GM18519 (cell line): Measurements from ENCODE around the gene NNMT.

ENCODE experiments used
- ATAC-seq: cut with Tn5 transposase; IDR thresholded peaks from one replicate; pipeline ENCODE4 v1.9.1; 2021; ENCODE audit warnings: mild to moderate bottlenecking, moderate library complexity; ENCODE audit not compliant: unreplicated experiment, low FRiP score

The NNMT gene

DNA sequence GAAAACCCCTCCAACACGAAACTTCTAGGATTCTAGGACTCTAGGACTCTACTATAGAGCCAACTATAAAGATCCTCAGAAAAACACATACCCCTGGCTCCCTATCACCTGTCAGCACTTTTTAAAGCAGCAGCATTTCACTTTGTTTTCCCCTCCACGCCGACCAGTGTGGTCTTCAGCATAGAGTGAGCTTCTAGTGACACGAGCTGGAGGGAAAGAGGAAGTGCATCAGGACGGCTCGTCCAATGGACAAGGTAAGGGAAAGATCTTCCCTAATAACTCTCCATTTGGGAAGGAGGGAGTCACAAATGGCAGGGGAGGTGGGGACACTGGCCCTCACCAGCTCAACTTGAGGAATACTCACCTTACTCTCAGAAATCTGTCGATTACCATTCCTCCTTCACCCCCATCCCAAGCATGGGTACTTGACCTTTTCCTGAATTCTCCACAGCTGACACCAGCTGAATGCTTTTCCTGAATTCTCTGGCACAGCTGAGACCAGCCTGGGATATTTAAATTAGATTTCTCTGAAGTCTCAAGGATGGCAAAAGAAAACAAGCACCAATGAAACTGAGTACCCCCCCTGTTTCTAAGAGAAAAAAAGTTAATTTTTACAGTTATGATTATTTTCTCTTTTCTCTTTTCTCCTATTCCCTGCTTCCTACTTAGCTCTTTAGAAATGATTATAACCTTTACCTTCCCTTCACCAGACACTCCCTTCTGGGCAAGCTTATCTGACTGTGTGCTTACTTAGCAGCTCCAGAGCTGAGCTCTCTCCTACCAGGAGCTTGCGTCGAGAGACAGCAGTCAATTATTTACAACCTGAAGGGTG, 33.3 kb upstream of the NNMT start:
- ATAC-seq: no peak

DNA sequence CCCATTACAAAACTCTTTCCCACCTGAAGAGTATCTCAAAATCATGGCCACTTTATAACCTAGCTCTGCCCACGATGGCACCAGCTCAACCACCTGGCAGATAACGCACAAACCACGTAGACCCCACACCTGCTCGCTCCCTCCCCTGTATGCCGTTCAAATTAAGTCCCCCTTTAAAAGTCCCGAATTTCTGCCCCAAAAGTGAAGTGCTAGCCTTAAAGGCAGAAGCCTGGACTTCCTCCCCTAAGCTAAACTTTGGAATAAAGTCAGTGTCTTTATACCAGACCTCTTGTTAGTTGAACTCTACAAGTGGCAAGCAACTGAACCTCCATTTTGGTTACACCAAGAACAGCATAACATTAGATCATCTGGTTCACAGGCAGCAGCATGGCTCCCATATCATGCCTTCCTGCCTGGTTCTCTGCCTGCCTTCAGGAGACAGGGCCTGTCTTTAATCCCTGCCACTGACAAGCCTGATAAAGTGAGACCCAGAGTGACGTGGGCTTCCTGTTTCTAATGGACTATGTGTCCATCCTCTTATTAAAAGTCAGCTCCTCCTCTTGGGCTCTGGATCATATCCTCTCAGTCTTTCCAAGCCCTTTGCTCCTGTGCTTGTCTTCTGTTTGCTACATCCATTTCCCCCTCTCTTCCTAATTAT, 32.6 kb upstream of the NNMT start:
- no peak for ATAC-seq

DNA sequence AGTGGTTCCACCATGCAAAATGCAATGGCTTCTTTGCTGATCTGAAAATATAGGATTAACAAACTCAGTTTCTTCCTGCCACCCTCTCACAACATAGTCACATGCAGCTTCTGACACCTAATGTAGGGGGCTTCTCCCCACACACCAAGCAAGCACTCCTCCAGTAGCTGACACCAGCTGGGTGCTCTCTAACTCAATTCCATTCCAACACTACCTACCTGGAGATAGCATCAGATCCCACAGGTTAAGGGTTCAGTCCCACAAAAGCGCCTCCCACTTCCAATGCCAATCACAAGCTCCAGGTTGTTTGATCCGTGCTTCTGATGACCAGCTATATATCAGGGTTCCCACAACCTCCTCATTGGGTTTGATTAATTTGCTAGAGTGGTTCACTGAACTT, 31.8 kb upstream of the NNMT start:
- no peak for ATAC-seq

DNA sequence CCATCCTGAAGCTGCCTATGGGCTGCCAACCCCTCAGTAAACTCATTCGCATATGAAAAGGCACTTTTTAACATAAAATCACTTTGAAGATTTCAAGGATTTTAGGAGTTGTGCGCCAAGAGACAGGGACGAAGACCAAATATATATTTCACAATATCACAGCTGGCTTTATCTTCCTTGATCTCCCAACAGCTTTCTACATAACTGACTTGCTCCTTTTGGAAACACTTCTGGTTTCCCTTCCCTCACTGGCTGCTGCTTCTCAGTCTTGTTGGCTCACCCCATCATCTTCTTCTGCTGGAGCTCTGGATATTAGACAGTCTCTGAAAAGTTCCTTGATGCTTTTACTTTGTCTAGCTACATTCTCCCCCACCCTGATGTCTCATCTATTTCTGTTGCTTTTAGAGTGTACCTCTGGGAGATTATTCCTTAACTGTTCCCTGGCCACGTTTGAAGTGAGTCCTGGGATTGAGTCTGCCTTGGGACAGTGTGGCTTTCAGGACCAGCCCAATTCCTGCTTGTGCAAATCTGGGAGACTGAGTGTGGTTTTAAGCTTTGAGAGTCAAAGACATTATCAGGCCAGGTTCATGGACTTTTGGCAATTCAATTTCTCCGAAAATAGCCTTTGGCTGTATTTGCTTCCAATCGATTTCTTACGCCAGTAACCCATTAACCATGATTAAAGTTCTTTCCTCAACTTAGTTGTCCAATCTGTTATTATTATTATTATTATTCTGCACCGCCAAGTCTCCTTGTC, 30.9 kb upstream of the NNMT start:
- ATAC-seq: no peak

GRCh38 chr11:114269498-114269897, 26.7 kb upstream of the NNMT start:
- ATAC-seq: no peak

DNA sequence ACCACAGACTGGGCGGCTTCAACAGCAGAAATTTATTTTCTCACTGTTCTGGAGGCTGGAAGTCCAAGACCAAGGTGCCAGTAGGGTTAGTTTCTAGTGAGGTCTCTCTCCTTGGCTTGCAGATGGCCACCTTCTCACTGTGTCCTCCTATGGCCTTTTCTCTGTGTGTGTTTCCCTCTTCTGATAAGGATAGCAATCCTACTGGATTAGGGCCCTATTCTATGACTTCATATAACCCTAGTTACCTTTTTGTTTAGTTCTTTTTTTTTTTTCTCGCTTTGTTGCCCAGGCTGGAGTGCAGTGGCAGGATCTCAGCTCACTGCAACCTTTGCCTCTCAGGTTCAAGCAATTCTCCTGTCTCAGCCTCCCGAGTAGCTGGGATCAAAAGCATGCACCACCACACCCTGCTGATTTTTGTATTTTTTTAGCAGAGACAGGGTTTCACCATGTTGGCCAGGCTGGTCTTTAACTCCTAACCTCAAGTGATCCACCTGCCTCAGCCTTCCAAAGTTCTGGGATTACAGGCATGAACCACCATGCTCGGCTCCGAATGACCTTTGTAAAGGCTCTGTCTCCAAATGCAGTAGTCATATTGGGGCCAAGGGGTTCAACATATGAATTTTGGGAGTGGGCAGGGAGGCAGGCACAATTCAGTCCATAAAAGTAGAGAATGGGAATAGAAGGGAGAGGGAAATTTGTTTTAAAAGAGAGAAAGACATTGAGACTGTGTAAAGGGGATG, 25.5 kb upstream of the NNMT start:
- ATAC-seq: no peak

- no peak for ATAC-seq
Measured at GRCh38 chr11:114271316-114271715, 24.9 kb upstream of the NNMT start.

- no peak for ATAC-seq
Measured at GRCh38 chr11:114272311-114272710, 23.9 kb upstream of the NNMT start.

- ATAC-seq: no peak
Measured at GRCh38 chr11:114273071-114273470, 23.1 kb upstream of the NNMT start.

DNA sequence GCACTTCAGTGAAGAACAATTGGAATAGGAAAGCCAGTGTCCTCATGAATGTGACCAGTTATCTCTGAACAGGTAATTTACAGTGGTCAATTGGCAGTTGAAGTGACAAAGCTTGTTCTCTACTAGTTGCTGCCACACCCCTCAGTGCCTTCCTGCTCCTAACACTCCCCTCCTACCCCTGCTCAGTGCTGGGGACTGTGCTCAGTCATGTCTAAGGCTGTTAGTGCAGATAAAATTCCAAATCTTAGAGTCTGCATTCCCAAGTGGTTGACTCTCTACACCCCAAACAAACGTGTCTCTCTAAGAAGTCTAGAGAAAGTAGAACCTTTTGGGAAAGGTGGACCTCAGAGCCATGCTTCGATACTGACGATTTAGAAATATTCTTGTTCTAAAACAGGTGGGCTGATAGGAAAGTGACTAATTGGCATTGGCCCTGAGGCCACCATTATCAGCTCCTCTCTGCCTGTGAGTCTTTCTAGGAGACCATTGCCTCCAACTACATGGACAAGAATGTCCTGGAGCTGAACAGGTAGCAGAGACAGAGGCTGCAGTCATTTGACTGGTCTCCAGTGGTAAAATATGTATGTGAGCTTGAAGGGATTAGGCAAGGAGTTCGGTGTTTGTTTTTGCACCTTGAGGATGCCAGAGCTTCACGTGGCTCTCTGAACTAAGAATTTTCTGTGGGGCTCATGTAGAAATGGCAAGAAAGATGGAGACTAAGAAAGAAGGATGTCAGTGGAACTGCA, 22.1 kb upstream of the NNMT start:
- no peak for ATAC-seq

- no peak for ATAC-seq
Measured at GRCh38 chr11:114274637-114275036, 21.6 kb upstream of the NNMT start.

- ATAC-seq: no peak
Measured at GRCh38 chr11:114275280-114275679, 20.9 kb upstream of the NNMT start.

DNA sequence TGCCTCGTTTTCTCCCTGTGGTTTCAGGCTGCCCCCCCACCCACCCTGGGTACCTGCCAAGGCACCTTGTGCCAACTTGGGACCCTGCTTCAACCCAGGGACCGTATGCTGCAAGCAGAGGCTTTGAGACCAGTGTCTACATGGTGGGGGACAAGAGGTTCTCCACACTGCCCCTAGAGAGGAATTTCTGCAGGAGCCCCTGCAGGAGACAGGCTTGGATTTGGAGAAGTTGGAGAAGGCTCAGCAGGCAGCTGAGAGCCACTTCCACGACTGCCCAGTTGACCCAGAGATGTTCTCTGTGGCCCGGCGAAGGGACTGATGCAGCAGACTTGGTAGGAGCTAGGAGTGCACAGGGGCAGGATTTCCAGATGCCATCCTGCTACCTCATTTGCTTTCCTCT, 20.1 kb upstream of the NNMT start:
- no peak for ATAC-seq

- no peak for ATAC-seq
Measured at GRCh38 chr11:114277637-114278341, 18.4 kb upstream of the NNMT start.

DNA sequence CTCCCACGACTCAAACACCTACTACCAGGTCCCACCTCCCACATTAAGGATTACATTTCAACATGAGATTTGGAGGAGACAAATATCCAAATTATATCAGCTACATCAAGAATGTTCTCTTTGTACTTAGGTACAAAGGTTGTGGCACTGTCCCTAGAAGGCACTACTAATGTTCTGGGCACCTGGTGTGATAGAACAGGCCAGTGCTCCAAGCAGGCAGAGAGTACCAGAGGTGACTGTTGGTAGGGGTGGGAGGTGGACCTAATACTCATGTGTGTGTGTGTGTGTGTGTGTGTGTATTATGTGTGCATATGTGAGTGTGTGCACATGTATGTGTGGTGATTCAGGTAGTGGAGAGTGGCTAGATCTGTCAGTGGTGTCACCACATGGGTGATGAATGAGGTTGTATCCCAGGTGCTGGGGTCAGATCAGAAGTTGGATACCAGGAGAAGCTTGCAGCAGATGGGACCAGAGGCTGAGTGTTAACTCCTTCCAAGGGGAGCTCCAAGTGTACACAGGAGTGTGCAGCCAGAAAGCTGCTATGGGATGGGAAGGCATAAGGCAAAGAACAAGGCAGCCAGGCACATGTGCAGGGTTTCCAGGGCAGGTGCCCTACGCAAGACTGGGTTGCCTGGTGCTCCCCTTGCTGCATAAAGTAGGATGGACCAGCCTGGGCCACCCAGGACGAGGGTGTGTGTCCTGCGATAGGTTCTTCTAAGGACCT, 17.7 kb upstream of the NNMT start:
- ATAC-seq: no peak

DNA sequence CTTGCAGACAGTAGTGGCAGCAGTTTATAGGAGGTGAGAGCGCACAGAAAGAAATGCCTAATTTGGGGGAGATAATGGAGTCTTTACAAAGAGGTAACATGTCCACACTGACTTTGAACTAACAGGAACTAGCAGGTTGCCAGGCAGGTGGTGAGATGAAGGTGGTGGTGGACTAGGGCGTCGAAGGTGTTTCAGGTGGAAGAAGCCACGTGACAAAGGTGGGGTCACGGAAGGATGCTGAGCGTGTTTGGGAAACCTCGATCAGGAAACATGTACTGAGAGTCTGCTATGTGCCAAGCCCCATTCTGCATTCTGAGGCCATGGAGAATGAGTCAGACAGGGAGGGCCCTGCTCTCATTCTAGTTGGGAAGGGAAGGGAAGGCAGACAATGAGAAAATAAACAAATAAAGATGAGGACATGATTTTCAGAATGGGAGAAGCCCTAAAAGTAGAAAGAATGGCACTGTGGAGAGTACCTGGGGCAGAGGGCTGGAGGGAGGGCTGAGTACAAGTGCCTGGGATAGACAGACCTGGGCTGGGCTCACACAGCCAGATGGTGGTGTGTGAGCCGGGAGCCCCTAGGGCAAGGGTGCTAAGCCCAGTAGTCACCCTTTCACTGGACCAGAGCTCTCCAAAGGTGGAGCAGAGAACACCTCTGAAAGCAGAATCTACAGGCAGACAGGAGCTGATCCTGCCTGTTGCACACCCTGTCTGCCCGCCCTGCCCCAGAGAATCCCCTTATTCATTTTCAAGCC, 16.2 kb upstream of the NNMT start:
- no peak for ATAC-seq

- ATAC-seq: no peak
Measured at GRCh38 chr11:114280696-114281095, 15.5 kb upstream of the NNMT start.

DNA sequence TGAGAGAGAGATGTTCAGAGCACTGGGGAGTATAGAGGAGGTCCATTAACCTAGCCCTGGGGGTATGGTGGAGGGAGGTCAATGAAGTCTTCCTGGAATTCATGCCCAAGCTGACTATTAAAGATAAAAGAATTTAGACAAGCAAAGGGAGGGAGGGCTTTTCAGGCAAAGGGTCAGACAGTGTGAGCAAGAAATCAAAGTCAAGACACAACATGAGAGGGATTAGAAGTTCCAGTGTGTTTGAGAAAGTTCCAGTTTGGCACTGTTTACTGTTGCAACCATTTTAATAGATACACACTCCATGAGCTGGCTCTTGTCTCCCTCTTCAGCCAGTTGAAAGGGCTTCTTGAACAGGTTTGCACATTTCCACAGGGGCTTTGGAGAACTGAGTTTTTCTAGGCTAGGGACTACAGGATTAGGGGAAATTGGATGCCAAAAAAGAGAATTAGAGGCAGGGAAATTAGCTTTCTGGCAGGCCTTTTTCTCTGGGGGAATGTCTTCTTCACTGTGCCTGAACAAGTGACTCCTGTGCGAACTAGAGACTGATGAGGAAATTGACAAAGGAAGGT, 14.7 kb upstream of the NNMT start:
- ATAC-seq: no peak
